K562 (cell line): ENCODE results near the gene KISS1R. TPM values are rescaled to one million over a fixed set of nuclear protein-coding genes. Genes with fewer than 3 reads are reported as not detected.

Source experiments
- CTBP1 ChIP-seq: fragments of 450-650 bp; IDR thresholded peaks from 2 replicates; pipeline ENCODE4 v1.6.1; 2016; ENCODE audit warnings: borderline replicate concordance
- E2F3 ChIP-seq: fragments of 250-450 bp; sonication (Bioruptor Pico); IDR thresholded peaks from 2 replicates; pipeline ENCODE4 v1.4.0; 2020; ENCODE audit warnings: mild to moderate bottlenecking
- MEF2D ChIP-seq: conservative IDR thresholded peaks from 2 replicates; pipeline ENCODE4 v1.6.1; 2016; ENCODE audit warnings: low read depth, missing genetic modification characterization, missing compliant biosample characterization
- RBFOX2 ChIP-seq: fragments of 200-400 bp; formaldehyde crosslinking; IDR thresholded peaks from 2 replicates; pipeline ENCODE4 v1.6.1; 2017; ENCODE audit warnings: low read depth, mild to moderate bottlenecking, low read length, moderate library complexity
- RBM22 ChIP-seq: fragments of 200-400 bp; formaldehyde crosslinking; IDR thresholded peaks from 2 replicates; pipeline ENCODE4 v1.6.1; 2018; ENCODE audit warnings: low read length, low read depth; ENCODE audit not compliant: poor library complexity, severe bottlenecking
- RBM25 ChIP-seq: fragments of 200-400 bp; formaldehyde crosslinking; IDR thresholded peaks from 2 replicates; pipeline ENCODE4 v1.6.1; 2018; ENCODE audit warnings: low read length, low read depth, moderate library complexity; ENCODE audit not compliant: severe bottlenecking
- ZBED1 ChIP-seq: IDR thresholded peaks from 2 replicates; pipeline ENCODE4 v1.6.1; 2014
- ZMIZ1 ChIP-seq, 2 experiments: fragments of 150-350 bp in 1 of 2; IDR thresholded peaks; 2 replicates each; pipeline ENCODE4 v1.6.1; 2012 to 2016; ENCODE audit warnings: low read depth in 2 of 2, low read length in 2 of 2, mild to moderate bottlenecking in 1 of 2, moderate library complexity in 1 of 2
- ZNF121 ChIP-seq: sonication (generic); formaldehyde crosslinking; conservative IDR thresholded peaks from 2 replicates; pipeline ENCODE4 v1.8.0; 2022; ENCODE audit warnings: missing genetic modification reagents
- ZNF583 ChIP-seq: fragments of 250-450 bp; sonication (Bioruptor Pico); IDR thresholded peaks from 2 replicates; pipeline ENCODE4 v1.4.0; 2020
- polyA plus RNA-seq, 8 experiments: library from polyadenylated mRNA; depleted of rRNA in 4 of 8; stranded (reverse) in 5 of 8; unstranded in 3 of 8; fragments of >200 nt; fragmentation: Nextera tagmentation in 2 of 8; fragmentation: Illumina TruSeq in 1 of 8; extraction: Ambion mirVana in 2 of 8; extraction: Trizol in 1 of 8; gene quantifications; 2 replicates each; pipeline versions ENCODE4 v1.2.1 to v1.2.3, GENCODE V29; 2011 to 2014; ENCODE audit warnings: inconsistent platforms in 1 of 8, missing spikeins in 1 of 8
- total RNA-seq, 7 experiments: library from RNA; depleted of rRNA in 6 of 7; stranded (reverse); fragments of >200 nt in 6 of 7; fragmentation: Illumina TruSeq in 2 of 7; extraction: Trizol in 2 of 7; gene quantifications; 2 replicates each; pipeline versions ENCODE4 v1.2.1 to v1.2.3, GENCODE V29; 2011 to 2021; ENCODE audit warnings: low replicate concordance in 1 of 7
- TF ChIP-seq, protein P1 (sequence below), 2 experiments: fragments of 450-650 bp; conservative IDR thresholded peaks; 2 replicates each; pipeline ENCODE4 v1.6.1; 2017; ENCODE audit warnings: mild to moderate bottlenecking in 2 of 2, moderate library complexity in 2 of 2
- TF ChIP-seq, protein P2 (sequence below): fragments of 250-450 bp; sonication (Bioruptor Pico); IDR thresholded peaks from 2 replicates; pipeline ENCODE4 v1.4.0; 2020

The KISS1R gene
- total and polyA plus RNA-seq, 9 of the 15 experiments (the other 6 are each of a cell fraction or from before 2014, with no cell fraction given) = 0.37 to 39.4 (median 2.0) TPM

DNA sequence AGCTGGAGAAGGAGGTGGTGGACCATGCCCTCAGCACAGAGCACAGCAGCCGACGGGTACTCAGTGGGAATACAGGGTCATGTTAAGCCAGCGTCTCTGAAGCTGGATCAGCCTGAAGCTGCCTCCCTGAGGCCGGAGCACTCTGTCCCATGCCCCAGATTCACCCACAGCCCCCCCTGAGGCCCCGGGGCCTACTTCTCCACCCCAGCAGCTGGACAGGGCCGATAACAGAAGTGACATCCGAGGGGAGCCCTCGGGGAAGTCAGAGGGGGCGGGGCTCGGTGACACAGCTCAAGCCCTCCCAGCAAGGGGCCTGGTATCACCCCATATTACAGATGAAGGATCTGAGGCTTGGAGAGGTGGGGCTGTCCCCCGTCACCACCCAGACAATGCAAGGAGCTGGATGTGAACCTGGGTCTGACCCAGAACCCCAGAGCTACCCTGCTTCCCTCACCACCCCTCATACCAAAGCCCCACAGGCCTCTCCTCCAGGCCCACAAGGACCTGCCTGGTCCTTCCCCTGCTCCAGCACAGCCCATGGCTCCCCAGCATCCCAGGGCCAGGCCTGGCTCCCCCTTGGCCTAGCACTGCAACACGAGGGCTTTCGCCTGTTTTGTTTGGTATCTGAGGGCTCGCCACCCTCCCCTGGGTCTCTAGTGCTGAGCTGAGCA is 9.8 kb upstream of the KISS1R start (continued):
- TF ChIP-seq RBM22 (peak; percentile 35), ZBED1 (0 out of 2 replicates have a peak, but pooled peaks have one; percentile 62), ZMIZ1 (IDR thresholded peaks at IDR 0.05; ENCODE audit: low read depth in 2 of 2, low read length in 2 of 2) (peak in 1 of 2 experiments; percentile 95; a peak in 2 of 4 replicates), ZNF121 (CRISPR knock-in tag) (no peak; the same call in 1 of the 2 replicates), E2F3 (CRISPR knock-in tag) (peak; percentile 77; the same call in 1 of the 2 replicates), ZNF583 (CRISPR knock-in tag) (0 out of 2 replicates have a peak, but pooled peaks have one; percentile 48), RBFOX2 (peak; percentile 72), MEF2D (tag) (0 out of 2 replicates have a peak, but pooled peaks have one; percentile 12), CTBP1 (peak; percentile 86), RBM25 (peak; percentile 80)
- TF ChIP-seq, protein P1, sequence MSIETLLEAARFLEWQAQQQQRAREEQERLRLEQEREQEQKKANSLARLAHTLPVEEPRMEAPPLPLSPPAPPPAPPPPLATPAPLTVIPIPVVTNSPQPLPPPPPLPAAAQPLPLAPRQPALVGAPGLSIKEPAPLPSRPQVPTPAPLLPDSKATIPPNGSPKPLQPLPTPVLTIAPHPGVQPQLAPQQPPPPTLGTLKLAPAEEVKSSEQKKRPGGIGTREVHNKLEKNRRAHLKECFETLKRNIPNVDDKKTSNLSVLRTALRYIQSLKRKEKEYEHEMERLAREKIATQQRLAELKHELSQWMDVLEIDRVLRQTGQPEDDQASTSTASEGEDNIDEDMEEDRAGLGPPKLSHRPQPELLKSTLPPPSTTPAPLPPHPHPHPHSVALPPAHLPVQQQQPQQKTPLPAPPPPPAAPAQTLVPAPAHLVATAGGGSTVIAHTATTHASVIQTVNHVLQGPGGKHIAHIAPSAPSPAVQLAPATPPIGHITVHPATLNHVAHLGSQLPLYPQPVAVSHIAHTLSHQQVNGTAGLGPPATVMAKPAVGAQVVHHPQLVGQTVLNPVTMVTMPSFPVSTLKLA (conservative IDR thresholded peaks at IDR 0.05) = peak; percentile 82 to 90
- TF ChIP-seq, protein P2, sequence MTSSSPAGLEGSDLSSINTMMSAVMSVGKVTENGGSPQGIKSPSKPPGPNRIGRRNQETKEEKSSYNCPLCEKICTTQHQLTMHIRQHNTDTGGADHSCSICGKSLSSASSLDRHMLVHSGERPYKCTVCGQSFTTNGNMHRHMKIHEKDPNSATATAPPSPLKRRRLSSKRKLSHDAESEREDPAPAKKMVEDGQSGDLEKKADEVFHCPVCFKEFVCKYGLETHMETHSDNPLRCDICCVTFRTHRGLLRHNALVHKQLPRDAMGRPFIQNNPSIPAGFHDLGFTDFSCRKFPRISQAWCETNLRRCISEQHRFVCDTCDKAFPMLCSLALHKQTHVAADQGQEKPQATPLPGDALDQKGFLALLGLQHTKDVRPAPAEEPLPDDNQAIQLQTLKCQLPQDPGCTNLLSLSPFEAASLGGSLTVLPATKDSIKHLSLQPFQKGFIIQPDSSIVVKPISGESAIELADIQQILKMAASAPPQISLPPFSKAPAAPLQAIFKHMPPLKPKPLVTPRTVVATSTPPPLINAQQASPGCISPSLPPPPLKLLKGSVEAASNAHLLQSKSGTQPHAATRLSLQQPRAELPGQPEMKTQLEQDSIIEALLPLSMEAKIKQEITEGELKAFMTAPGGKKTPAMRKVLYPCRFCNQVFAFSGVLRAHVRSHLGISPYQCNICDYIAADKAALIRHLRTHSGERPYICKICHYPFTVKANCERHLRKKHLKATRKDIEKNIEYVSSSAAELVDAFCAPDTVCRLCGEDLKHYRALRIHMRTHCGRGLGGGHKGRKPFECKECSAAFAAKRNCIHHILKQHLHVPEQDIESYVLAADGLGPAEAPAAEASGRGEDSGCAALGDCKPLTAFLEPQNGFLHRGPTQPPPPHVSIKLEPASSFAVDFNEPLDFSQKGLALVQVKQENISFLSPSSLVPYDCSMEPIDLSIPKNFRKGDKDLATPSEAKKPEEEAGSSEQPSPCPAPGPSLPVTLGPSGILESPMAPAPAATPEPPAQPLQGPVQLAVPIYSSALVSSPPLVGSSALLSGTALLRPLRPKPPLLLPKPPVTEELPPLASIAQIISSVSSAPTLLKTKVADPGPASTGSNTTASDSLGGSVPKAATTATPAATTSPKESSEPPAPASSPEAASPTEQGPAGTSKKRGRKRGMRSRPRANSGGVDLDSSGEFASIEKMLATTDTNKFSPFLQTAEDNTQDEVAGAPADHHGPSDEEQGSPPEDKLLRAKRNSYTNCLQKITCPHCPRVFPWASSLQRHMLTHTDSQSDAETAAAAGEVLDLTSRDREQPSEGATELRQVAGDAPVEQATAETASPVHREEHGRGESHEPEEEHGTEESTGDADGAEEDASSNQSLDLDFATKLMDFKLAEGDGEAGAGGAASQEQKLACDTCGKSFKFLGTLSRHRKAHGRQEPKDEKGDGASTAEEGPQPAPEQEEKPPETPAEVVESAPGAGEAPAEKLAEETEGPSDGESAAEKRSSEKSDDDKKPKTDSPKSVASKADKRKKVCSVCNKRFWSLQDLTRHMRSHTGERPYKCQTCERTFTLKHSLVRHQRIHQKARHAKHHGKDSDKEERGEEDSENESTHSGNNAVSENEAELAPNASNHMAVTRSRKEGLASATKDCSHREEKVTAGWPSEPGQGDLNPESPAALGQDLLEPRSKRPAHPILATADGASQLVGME (CRISPR knock-in tag) = 0 out of 2 replicates have a peak, but pooled peaks have one; percentile 27
